B cell (primary cell): ENCODE measurements around the gene DHRS11. TPM values are rescaled to one million over a fixed set of nuclear protein-coding genes. Genes with fewer than 3 reads are reported as not detected.

Experiments
- ATAC-seq: fragments of 200-7000 bp; cut with Tn5 transposase; one replicate; pipeline ENCODE4 v1.10.0; 2021; ENCODE audit warnings: low read depth, mild to moderate bottlenecking, moderate number of reproducible peaks, moderate library complexity
- CTCF ChIA-PET: fragments of 350-600 bp; sonication (Branson Sonifier 250); formaldehyde crosslinking; loops from one replicate; lab custom pipeline; 2021; ENCODE audit warnings: antibody characterized with exemption, inconsistent platforms; lab: Charles Lee
- POLR2A ChIA-PET: fragments of 350-600 bp; sonication (Branson Sonifier 250); formaldehyde crosslinking; loops from one replicate; lab custom pipeline; 2021; ENCODE audit warnings: antibody characterized with exemption; lab: Charles Lee
- DNase-seq: peaks from one replicate; pipeline ENCODE4 v3.0.0; 2013
- H2AFZ ChIP-seq: 2 replicates; pipeline ENCODE4 v1.6.1; 2012; ENCODE audit warnings: mild to moderate bottlenecking, low read depth, low read length; ENCODE audit not compliant: insufficient read depth, poor library complexity, severe bottlenecking
- H3K27ac ChIP-seq, 2 donors: 1 replicate in 1 of 2; 2 replicates in 1 of 2; pipeline ENCODE4 v1.5.1; 2012 to 2013; ENCODE audit warnings: low read length in 2 of 2, mild to moderate bottlenecking in 2 of 2, moderate library complexity in 1 of 2
- H3K27me3 ChIP-seq, 4 experiments: fragments of 200-600 bp in 1 of 4; sonication (generic) in 1 of 4; replicated peaks in 1 of 4; 1 replicate in 2 of 4; 2 replicates in 2 of 4; pipeline versions ENCODE4 v1.6.1 to v1.7.0; 2013 to 2016; ENCODE audit warnings: low read length in 3 of 4, mild to moderate bottlenecking in 2 of 4, mixed read lengths in 1 of 4, moderate library complexity in 1 of 4; ENCODE audit not compliant: insufficient read depth in 4 of 4, control insufficient read depth in 3 of 4; ENCODE audit errors: control extremely low read depth in 1 of 4
- H3K36me3 ChIP-seq, 2 experiments: replicated peaks in 1 of 2; 1 replicate in 1 of 2; 2 replicates in 1 of 2; pipeline versions ENCODE4 v1.6.1 to v1.7.1; 2013; ENCODE audit warnings: low read length in 1 of 2; ENCODE audit not compliant: insufficient read depth in 2 of 2, control insufficient read depth in 1 of 2; ENCODE audit errors: control extremely low read depth in 1 of 2, extremely low read depth in 1 of 2
- H3K4me1 ChIP-seq, 2 donors: fragments of 200-600 bp in 1 of 2; sonication (generic) in 1 of 2; 1 replicate in 1 of 2; 2 replicates in 1 of 2; pipeline versions ENCODE4 v1.5.1 to v1.6.1; 2013 to 2017; ENCODE audit warnings: low read length in 2 of 2; ENCODE audit not compliant: control insufficient read depth in 2 of 2, insufficient read depth in 2 of 2
- H3K4me2 ChIP-seq: replicated peaks from 2 replicates; pipeline ENCODE3; 2012; ENCODE audit warnings: mild to moderate bottlenecking, low read depth, low read length; ENCODE audit not compliant: poor library complexity, severe bottlenecking
- H3K4me3 ChIP-seq, 5 experiments: fragments of 200-600 bp in 1 of 5; sonication (generic) in 1 of 5; 1 replicate in 3 of 5; 2 replicates in 2 of 5; pipeline versions ENCODE4 v1.5.1 to v1.7.0; 2011 to 2016; ENCODE audit warnings: low read length in 4 of 5, mild to moderate bottlenecking in 4 of 5, low read depth in 2 of 5, control low read depth in 1 of 5, moderate library complexity in 1 of 5; ENCODE audit not compliant: insufficient read depth in 1 of 5; ENCODE audit errors: control extremely low read depth in 1 of 5, extremely low read depth in 1 of 5
- H3K79me2 ChIP-seq: fragments of 200-600 bp; sonication (generic); one replicate; pipeline ENCODE4 v1.6.0; 2016; ENCODE audit warnings: low read length; ENCODE audit not compliant: control insufficient read depth, insufficient read depth
- H3K9ac ChIP-seq: fragments of 200-600 bp; sonication (generic); 2 replicates; pipeline ENCODE4 v1.6.1; 2017; ENCODE audit warnings: mild to moderate bottlenecking, low read length, moderate library complexity
- H3K9me3 ChIP-seq, 3 donors: one replicate each; pipeline versions ENCODE4 v1.6.1 to v1.7.1; 2013; ENCODE audit warnings: low read length in 2 of 3; ENCODE audit not compliant: control insufficient read depth in 2 of 3, insufficient read depth in 1 of 3; ENCODE audit errors: control extremely low read depth in 1 of 3
- H4K20me1 ChIP-seq: 2 replicates; pipeline ENCODE4 v1.6.0; 2012; ENCODE audit warnings: mild to moderate bottlenecking, low read length; ENCODE audit not compliant: insufficient read depth, control insufficient read depth, poor library complexity, severe bottlenecking
- H3K27ac Mint-ChIP-seq: one replicate; pipeline ENCODE4 v1.8.0; 2021; ENCODE audit warnings: mixed read lengths
- H3K27me3 Mint-ChIP-seq: one replicate; pipeline ENCODE4 v1.8.0; 2021; ENCODE audit warnings: mixed read lengths
- H3K4me1 Mint-ChIP-seq: one replicate; pipeline ENCODE4 v1.8.0; 2021; ENCODE audit warnings: mixed read lengths
- H3K4me3 Mint-ChIP-seq: one replicate; pipeline ENCODE4 v1.8.0; 2021; ENCODE audit warnings: mixed read lengths
- H3K9me3 Mint-ChIP-seq: one replicate; pipeline ENCODE4 v1.8.0; 2022; ENCODE audit warnings: mixed read lengths; ENCODE audit not compliant: insufficient read depth
- CTCF ChIP-seq: fragments of 200-600 bp; IDR thresholded peaks from one replicate; pipeline ENCODE4 v1.8.0; 2022; ENCODE audit warnings: antibody characterized with exemption, mild to moderate bottlenecking
- EZH2 ChIP-seq: IDR thresholded peaks from 2 replicates; pipeline ENCODE4 v1.6.1; 2012; ENCODE audit warnings: borderline replicate concordance, low read depth, mild to moderate bottlenecking, moderate library complexity, low read length; ENCODE audit not compliant: insufficient read depth, poor library complexity, severe bottlenecking
- WGBS: methylation state at CpG from one replicate; pipeline ENCODE4 v1.1.5; 2013; ENCODE audit warnings: missing lambda C conversion rate; ENCODE audit not compliant: insufficient coverage; 5-methylcytosine and 5-hydroxymethylcytosine counted together
- intact Hi-C: fragments of 100-400 bp; cut with micrococcal nuclease; formaldehyde crosslinking; loops from one replicate; pipeline ENCODE4 v1.10.0; 2022
- polyA plus RNA-seq: library from polyadenylated mRNA; depleted of rRNA; stranded (reverse); fragments of >200 nt; gene quantifications from 2 replicates; pipeline ENCODE4 v1.2.3, GENCODE V29; 2012
- total RNA-seq, 2 donors: library from RNA; stranded (reverse); fragments of 120-200 nt in 1 of 2; gene quantifications; 1 replicate in 1 of 2; 2 replicates in 1 of 2; pipeline versions ENCODE4 v1.2.3 to v1.2.4, GENCODE V29; 2013 to 2022

DHRS11 gene
- total and polyA plus RNA-seq, 2 donors (not counting 1 experiment from before 2014, with no cell fraction given), result 4.3 to 8.2 TPM

GRCh38 chr17:36616061-36617029 is 24.7 kb downstream of the DHRS11 start:
- H3K4me3 Mint-ChIP-seq, result no peak overlapping the region
- H3K79me2 ChIP-seq, result no peaks in the 10 kb centered on the region
- DNase-seq (no peak), ATAC-seq (no peak)
- CTCF ChIA-PET, result interaction anchor here (0.9 kb wide), 1 partner anchor 14 kb away, joined by 3 read pairs; no protein-coding TSS in a partner anchor
- H3K27ac Mint-ChIP-seq, result no peak overlapping the region
- POLR2A ChIA-PET, result no interaction called here
- WGBS, result 84% methylated on average over 9 of the region's 16 CpGs
- intact Hi-C loops, result no loop called here
- H3K27me3 Mint-ChIP-seq, result no peaks in the 10 kb centered on the region
- no peak overlapping the region for H3K4me2 ChIP-seq
- H4K20me1 ChIP-seq, result no peaks in the 10 kb centered on the region
- TF ChIP-seq CTCF, result no peak
- no peak for TF ChIP-seq EZH2
- H3K9ac ChIP-seq, result no peak overlapping the region
- no peaks in the 10 kb centered on the region for H3K9me3 Mint-ChIP-seq
- H3K4me1 ChIP-seq, result no peaks in the 10 kb centered on the region
- H3K9me3 ChIP-seq, result no peaks in the 10 kb centered on the region
- no peak overlapping the region for H3K4me3 ChIP-seq
- no peak overlapping the region for H3K27ac ChIP-seq
- H2AFZ ChIP-seq, result no peak overlapping the region
- H3K4me1 Mint-ChIP-seq, result no peaks in the 10 kb centered on the region
- no peaks in the 10 kb centered on the region for H3K36me3 ChIP-seq
- peaks cover 0 to 3% (median 0%) of the 10 kb centered on the region in 4 experiments for H3K27me3 ChIP-seq

- no peak overlapping the region for H3K4me3 ChIP-seq
- no peaks in the 10 kb centered on the region for H3K36me3 ChIP-seq
- no peak overlapping the region for H3K9ac ChIP-seq
- no peak for TF ChIP-seq CTCF
- no peak for TF ChIP-seq EZH2
- H3K27ac ChIP-seq, result no peak overlapping the region
- H3K9me3 ChIP-seq, result no peaks in the 10 kb centered on the region
- 88% methylated on average over 1 of the region's 7 CpGs for WGBS
- DNase-seq, result no peak
- ChIA-PET CTCF (no interaction called here), POLR2A (no interaction called here)
- no peaks in the 10 kb centered on the region for H3K4me1 ChIP-seq
- no peak overlapping the region for H2AFZ ChIP-seq
- H4K20me1 ChIP-seq, result no peaks in the 10 kb centered on the region
- H3K79me2 ChIP-seq, result no peaks in the 10 kb centered on the region
- Mint-ChIP-seq H3K27me3 (no peaks in the 10 kb centered on the region), H3K4me1 (no peaks in the 10 kb centered on the region), H3K9me3 (no peaks in the 10 kb centered on the region), H3K27ac (no peak overlapping the region), H3K4me3 (no peak overlapping the region)
- H3K4me2 ChIP-seq, result no peak overlapping the region
- peaks cover 0 to 3% (median 0%) of the 10 kb centered on the region in 4 experiments for H3K27me3 ChIP-seq
- ATAC-seq, result no peak
- intact Hi-C loops, result no loop called here
Measured at GRCh38 chr17:36617773-36618172, 26.1 kb downstream of the DHRS11 start.
